GM12892 (cell line): Measurements from ENCODE around the gene CAMK2G.

Experiments
- POLR2A ChIP-seq: IDR thresholded peaks from 2 replicates; pipeline ENCODE4 v1.6.1; 2011; ENCODE audit warnings: low read depth, low read length, control low read depth
- POLR2AphosphoS5 ChIP-seq: IDR thresholded peaks from 2 replicates; pipeline ENCODE4 v1.6.1; 2011; ENCODE audit warnings: low read depth, low read length, control low read depth
- TAF1 ChIP-seq: IDR thresholded peaks from 2 replicates; pipeline ENCODE4 v1.6.1; 2011; ENCODE audit warnings: low read depth, mild to moderate bottlenecking, control low read depth, low read length, borderline replicate concordance

GRCh38 chr10:73907841-73908517 lies 33.6 kb upstream of the CAMK2G start:
- TF ChIP-seq POLR2AphosphoS5 (no peak), TAF1 (no peak), POLR2A (no peak)
